ENCODE data around the gene LGALS4.
"Not testable (repeated sequence)": the region's sequence is repeated elsewhere in the genome, so short reads cannot be mapped to it uniquely, and the experiment has no call there.

DNA sequence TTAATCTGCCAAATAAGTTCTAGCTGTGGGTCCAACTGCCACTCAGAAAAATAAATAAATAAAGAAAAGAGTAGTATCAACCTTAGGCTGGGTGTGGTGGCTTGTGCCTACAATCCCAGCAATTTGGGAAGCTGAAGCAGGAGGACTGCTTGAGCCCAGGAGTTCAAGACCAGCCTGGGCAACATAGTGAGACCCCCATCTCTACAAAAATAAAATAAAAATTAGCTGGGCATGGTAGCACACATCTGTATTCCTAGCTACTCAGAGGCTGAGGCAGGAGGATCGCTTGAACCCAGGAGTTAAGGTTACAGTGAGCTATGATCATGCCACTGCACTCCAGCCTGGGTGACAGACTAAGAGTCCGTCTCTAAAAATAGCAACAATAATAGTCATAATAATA, 1.2 kb upstream of the LGALS4 start:
- TF ChIP-seq, protein P1, sequence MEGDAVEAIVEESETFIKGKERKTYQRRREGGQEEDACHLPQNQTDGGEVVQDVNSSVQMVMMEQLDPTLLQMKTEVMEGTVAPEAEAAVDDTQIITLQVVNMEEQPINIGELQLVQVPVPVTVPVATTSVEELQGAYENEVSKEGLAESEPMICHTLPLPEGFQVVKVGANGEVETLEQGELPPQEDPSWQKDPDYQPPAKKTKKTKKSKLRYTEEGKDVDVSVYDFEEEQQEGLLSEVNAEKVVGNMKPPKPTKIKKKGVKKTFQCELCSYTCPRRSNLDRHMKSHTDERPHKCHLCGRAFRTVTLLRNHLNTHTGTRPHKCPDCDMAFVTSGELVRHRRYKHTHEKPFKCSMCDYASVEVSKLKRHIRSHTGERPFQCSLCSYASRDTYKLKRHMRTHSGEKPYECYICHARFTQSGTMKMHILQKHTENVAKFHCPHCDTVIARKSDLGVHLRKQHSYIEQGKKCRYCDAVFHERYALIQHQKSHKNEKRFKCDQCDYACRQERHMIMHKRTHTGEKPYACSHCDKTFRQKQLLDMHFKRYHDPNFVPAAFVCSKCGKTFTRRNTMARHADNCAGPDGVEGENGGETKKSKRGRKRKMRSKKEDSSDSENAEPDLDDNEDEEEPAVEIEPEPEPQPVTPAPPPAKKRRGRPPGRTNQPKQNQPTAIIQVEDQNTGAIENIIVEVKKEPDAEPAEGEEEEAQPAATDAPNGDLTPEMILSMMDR (IDR thresholded peaks at IDR 0.05; ENCODE audit: insufficient read depth, low read depth, low read length), result not testable (repeated sequence)
- TF ChIP-seq EZH2 (IDR thresholded peaks at IDR 0.05; ENCODE audit: insufficient read depth, low read length), result not testable (repeated sequence)
